GM19468 (cell line): ENCODE measurements around the gene SLC4A2.
"Not testable (repeated sequence)": the region's sequence is repeated elsewhere in the genome, so short reads cannot be mapped to it uniquely, and the experiment has no call there.

ENCODE experiments used
- ATAC-seq: cut with Tn5 transposase; IDR thresholded peaks from one replicate; pipeline ENCODE4 v1.9.1; 2021; ENCODE audit warnings: mild to moderate bottlenecking, moderate library complexity, moderate number of reproducible peaks; ENCODE audit not compliant: unreplicated experiment; ENCODE audit errors: extremely low read depth

Gene SLC4A2

GRCh38 chr7:151059367-151060112 is at the start of gene SLC4A2:
TSS of gene SLC4A2 (plus strand) at chr7:151059589. CDS start at chr7:151061988, 2,399 bp downstream.
- peak; percentile 12 for ATAC-seq

- ATAC-seq = no peak
Measured at GRCh38 chr7:151010037-151010306, 49.4 kb upstream of the SLC4A2 start.

GRCh38 chr7:151010307-151011096 is 48.9 kb upstream of the SLC4A2 start:
- ATAC-seq = no peak

GRCh38 chr7:151011097-151011409 is 48.3 kb upstream of the SLC4A2 start:
- no peak for ATAC-seq

GRCh38 chr7:151011616-151012015 is 47.8 kb upstream of the SLC4A2 start:
- not testable (repeated sequence) for ATAC-seq

GRCh38 chr7:151012031-151012692 is 47.2 kb upstream of the SLC4A2 start:
- no peak for ATAC-seq

- ATAC-seq = no peak
Measured at GRCh38 chr7:151012911-151013347, 46.5 kb upstream of the SLC4A2 start.

- no peak for ATAC-seq
Measured at GRCh38 chr7:151013356-151013732, 46.0 kb upstream of the SLC4A2 start.

GRCh38 chr7:151013733-151014497 is 45.5 kb upstream of the SLC4A2 start:
- no peak for ATAC-seq

- ATAC-seq = no peak
Measured at GRCh38 chr7:151014950-151015349, 44.4 kb upstream of the SLC4A2 start.

- ATAC-seq = no peak
Measured at GRCh38 chr7:151015967-151016366, 43.4 kb upstream of the SLC4A2 start.

- ATAC-seq = no peak
Measured at GRCh38 chr7:151016505-151016904, 42.9 kb upstream of the SLC4A2 start.

- ATAC-seq = no peak
Measured at GRCh38 chr7:151016942-151017341, 42.4 kb upstream of the SLC4A2 start.

- ATAC-seq = no peak
Measured at GRCh38 chr7:151017370-151017952, 41.9 kb upstream of the SLC4A2 start.

GRCh38 chr7:151017953-151018420 is 41.4 kb upstream of the SLC4A2 start:
- ATAC-seq = no peak

- ATAC-seq = no peak
Measured at GRCh38 chr7:151018421-151019129, 40.8 kb upstream of the SLC4A2 start.

GRCh38 chr7:151019130-151019447 is 40.3 kb upstream of the SLC4A2 start:
- no peak for ATAC-seq

GRCh38 chr7:151020231-151020630 is 39.2 kb upstream of the SLC4A2 start:
- no peak for ATAC-seq

GRCh38 chr7:151023232-151023631 is 36.2 kb upstream of the SLC4A2 start:
- ATAC-seq = no peak
